GM19452 (cell line): ENCODE results near the gene TSLP.

Experiments
- ATAC-seq: cut with Tn5 transposase; IDR thresholded peaks from one replicate; pipeline ENCODE4 v1.9.1; 2021; ENCODE audit not compliant: unreplicated experiment

The TSLP gene

GRCh38 chr5:111095982-111096381 lies 24.5 kb downstream of the TSLP start:
- no peak for ATAC-seq

- no peak for ATAC-seq
These were observed 27.7 kb downstream of the TSLP start for GRCh38 chr5:111099058-111099778.

- no peak for ATAC-seq
These were observed 34.9 kb downstream of the TSLP start for GRCh38 chr5:111106320-111106948.

GRCh38 chr5:111107371-111107770 lies 35.9 kb downstream of the TSLP start:
- ATAC-seq: no peak

- no peak for ATAC-seq
These were observed 40.4 kb downstream of the TSLP start for GRCh38 chr5:111111956-111112355.

GRCh38 chr5:111113678-111114077 lies 42.2 kb downstream of the TSLP start:
- no peak for ATAC-seq

GRCh38 chr5:111115229-111115628 lies 43.7 kb downstream of the TSLP start:
- no peak for ATAC-seq

GRCh38 chr5:111116550-111116949 lies 45.0 kb downstream of the TSLP start:
- ATAC-seq: no peak

GRCh38 chr5:111117136-111117535 lies 45.6 kb downstream of the TSLP start:
- ATAC-seq: no peak

GRCh38 chr5:111119221-111119620 lies 47.7 kb downstream of the TSLP start:
- no peak for ATAC-seq

GRCh38 chr5:111119856-111120255 lies 48.3 kb downstream of the TSLP start:
- ATAC-seq: no peak

- ATAC-seq: no peak
These were observed 49.4 kb downstream of the TSLP start for GRCh38 chr5:111120911-111121310.

- no peak for ATAC-seq
These were observed 50.4 kb downstream of the TSLP start for GRCh38 chr5:111121926-111122325.

GRCh38 chr5:111122398-111122797 lies 50.9 kb downstream of the TSLP start:
- no peak for ATAC-seq

- no peak for ATAC-seq
These were observed 53.3 kb downstream of the TSLP start for GRCh38 chr5:111124793-111125192.

- no peak for ATAC-seq
These were observed 55.4 kb downstream of the TSLP start for GRCh38 chr5:111126896-111127295.
